H1 (cell line): ENCODE data around the gene FRMD3. TPM values are rescaled to one million over a fixed set of nuclear protein-coding genes. Genes with fewer than 3 reads are reported as not detected.

ENCODE experiments used
- CTCF ChIA-PET: fragments of 300-600 bp; sonication (Branson Sonifier 250); formaldehyde crosslinking; loops from one replicate; lab custom pipeline; 2021; ENCODE audit not compliant: partially characterized antibody; lab: Charles Lee
- POLR2A ChIA-PET: fragments of 300-600 bp; sonication (Branson Sonifier 250); formaldehyde crosslinking; loops from one replicate; lab custom pipeline; 2021; ENCODE audit warnings: inconsistent platforms; ENCODE audit not compliant: partially characterized antibody; lab: Charles Lee
- DNase-seq, 2 experiments: peaks; one replicate each; pipeline versions ENCODE4 v3.0.0 to v3.0.0-alpha.2; 2010 to 2022; ENCODE audit warnings: low spot score in 2 of 2, low read depth in 1 of 2, mixed read lengths in 1 of 2
- FAIRE-seq: peaks from 2 replicates; lab custom pipeline; 2011; peaks lifted over from hg19 to GRCh38; lab: Jason Lieb, UNC
- H2AFZ ChIP-seq: 2 replicates; pipeline ENCODE4 v1.8.1; 2012; ENCODE audit warnings: low read length, inconsistent platforms
- H2AK5ac ChIP-seq: 2 replicates; pipeline ENCODE4 v1.6.1; 2013; ENCODE audit warnings: low read depth, low read length
- H2BK120ac ChIP-seq: replicated peaks from 2 replicates; pipeline ENCODE3; 2013; ENCODE audit warnings: low read depth, low read length, inconsistent platforms
- H2BK12ac ChIP-seq: 2 replicates; pipeline ENCODE4 v1.6.1; 2013; ENCODE audit warnings: low read depth, low read length
- H2BK15ac ChIP-seq: 2 replicates; pipeline ENCODE4 v1.6.1; 2013; ENCODE audit warnings: low read length
- H2BK20ac ChIP-seq: 2 replicates; pipeline ENCODE4 v1.6.1; 2013; ENCODE audit warnings: low read length
- H2BK5ac ChIP-seq: 2 replicates; pipeline ENCODE4 v1.6.1; 2013; ENCODE audit warnings: low read depth, low read length
- H3K14ac ChIP-seq: 2 replicates; pipeline ENCODE4 v1.6.1; 2013; ENCODE audit warnings: inconsistent platforms; ENCODE audit not compliant: insufficient read length
- H3K18ac ChIP-seq: 2 replicates; pipeline ENCODE4 v1.6.1; 2013; ENCODE audit warnings: low read length; ENCODE audit errors: extremely low read depth
- H3K23ac ChIP-seq: 2 replicates; pipeline ENCODE4 v1.6.1; 2013; ENCODE audit warnings: inconsistent platforms; ENCODE audit not compliant: insufficient read length
- H3K23me2 ChIP-seq: 2 replicates; pipeline ENCODE4 v1.6.1; 2013; ENCODE audit warnings: low read depth, low read length
- H3K27ac ChIP-seq: 2 replicates; pipeline ENCODE4 v1.6.1; 2011; ENCODE audit warnings: low read depth, low read length, inconsistent platforms
- H3K27me3 ChIP-seq, 4 experiments: replicated peaks in 1 of 4; 1 replicate in 1 of 4; 2 replicates in 3 of 4; pipeline versions ENCODE4 v1.6.1 to v1.8.1; 2011 to 2013; ENCODE audit warnings: low read length in 3 of 4, mild to moderate bottlenecking in 3 of 4, inconsistent platforms in 2 of 4, mixed read lengths in 2 of 4, moderate library complexity in 1 of 4; ENCODE audit not compliant: control insufficient read depth in 3 of 4, insufficient read depth in 3 of 4; ENCODE audit errors: extremely low read depth in 1 of 4
- H3K36me3 ChIP-seq, 4 experiments: 2 replicates each; pipeline versions ENCODE4 v1.6.1 to v1.8.1; 2011 to 2013; ENCODE audit warnings: mild to moderate bottlenecking in 4 of 4, low read length in 3 of 4, moderate library complexity in 2 of 4, control low read depth in 1 of 4, inconsistent platforms in 1 of 4; ENCODE audit not compliant: insufficient read depth in 4 of 4, control insufficient read depth in 2 of 4
- H3K4ac ChIP-seq: replicated peaks from 2 replicates; pipeline ENCODE3; 2013; ENCODE audit warnings: low read length, low read depth, mixed read lengths, inconsistent platforms; ENCODE audit not compliant: insufficient read length
- H3K4me1 ChIP-seq, 4 experiments: replicated peaks in 1 of 4; 1 replicate in 1 of 4; 2 replicates in 3 of 4; pipeline versions ENCODE4 v1.6.1 to v1.8.1; 2011 to 2013; ENCODE audit warnings: low read length in 3 of 4, inconsistent platforms in 2 of 4, mixed read lengths in 1 of 4; ENCODE audit not compliant: insufficient read depth in 4 of 4, control insufficient read depth in 3 of 4
- H3K4me2 ChIP-seq, 2 experiments: 2 replicates each; pipeline versions ENCODE4 v1.6.1 to v1.8.1; 2011 to 2013; ENCODE audit warnings: low read depth in 2 of 2, low read length in 2 of 2, control low read depth in 1 of 2, inconsistent platforms in 1 of 2, mild to moderate bottlenecking in 1 of 2; ENCODE audit not compliant: insufficient read depth in 1 of 2
- H3K4me3 ChIP-seq, 4 experiments: fragments of 200-600, 300-600 bp in 1 of 4; sonication (generic), shearing (Covaris generic), sonication (Bioruptor Twin) in 1 of 4; 2 replicates each; pipeline versions ENCODE4 v1.5.1 to v1.8.1; 2011 to 2016; ENCODE audit warnings: low read length in 4 of 4, low read depth in 3 of 4, control low read depth in 2 of 4, inconsistent platforms in 2 of 4, mild to moderate bottlenecking in 2 of 4, mixed read lengths in 1 of 4, moderate library complexity in 1 of 4; ENCODE audit not compliant: insufficient read depth in 2 of 4; ENCODE audit errors: extremely low read depth in 1 of 4
- H3K56ac ChIP-seq: replicated peaks from 2 replicates; pipeline ENCODE3; 2013; ENCODE audit warnings: low read depth, mild to moderate bottlenecking, mixed read lengths, low read length, inconsistent platforms; ENCODE audit not compliant: insufficient read length
- H3K79me1 ChIP-seq: 2 replicates; pipeline ENCODE4 v1.6.1; 2013; ENCODE audit warnings: low read depth, low read length, control low read depth
- H3K79me2 ChIP-seq, 2 experiments: 2 replicates each; pipeline versions ENCODE4 v1.6.1 to v1.8.1; 2012 to 2013; ENCODE audit warnings: low read length in 2 of 2, mild to moderate bottlenecking in 2 of 2, inconsistent platforms in 1 of 2; ENCODE audit not compliant: insufficient read depth in 2 of 2, control insufficient read depth in 1 of 2
- H3K9ac ChIP-seq, 4 experiments: replicated peaks in 1 of 4; 1 replicate in 1 of 4; 2 replicates in 3 of 4; pipeline versions ENCODE4 v1.6.1 to v1.8.1; 2011 to 2013; ENCODE audit warnings: low read depth in 3 of 4, low read length in 3 of 4, control low read depth in 2 of 4, mild to moderate bottlenecking in 2 of 4, moderate library complexity in 2 of 4, inconsistent platforms in 1 of 4; ENCODE audit errors: extremely low read depth in 1 of 4
- H3K9me3 ChIP-seq, 2 experiments: 2 replicates each; pipeline versions ENCODE4 v1.6.1 to v1.8.1; 2012 to 2013; ENCODE audit warnings: mild to moderate bottlenecking in 2 of 2, moderate library complexity in 2 of 2, control low read depth in 1 of 2, inconsistent platforms in 1 of 2, low read depth in 1 of 2, low read length in 1 of 2, mixed read lengths in 1 of 2; ENCODE audit not compliant: insufficient read depth in 2 of 2
- H4K20me1 ChIP-seq, 2 experiments: replicated peaks in 1 of 2; 2 replicates each; pipeline versions ENCODE3 to v1.8.1; 2011 to 2013; ENCODE audit warnings: inconsistent platforms in 2 of 2, low read length in 2 of 2, mild to moderate bottlenecking in 1 of 2; ENCODE audit not compliant: insufficient read depth in 2 of 2, control insufficient read depth in 1 of 2
- H4K5ac ChIP-seq: 2 replicates; pipeline ENCODE4 v1.6.1; 2013; ENCODE audit warnings: low read length, low read depth, mixed read lengths, inconsistent platforms; ENCODE audit not compliant: insufficient read length
- H4K8ac ChIP-seq: 2 replicates; pipeline ENCODE4 v1.8.0; 2013; ENCODE audit warnings: mild to moderate bottlenecking, moderate library complexity, low read length, inconsistent platforms; ENCODE audit not compliant: insufficient read depth; ENCODE audit errors: extremely low read depth
- H4K91ac ChIP-seq: replicated peaks from 2 replicates; pipeline ENCODE3; 2013; ENCODE audit warnings: low read length, mixed read lengths, inconsistent platforms; ENCODE audit not compliant: insufficient read length
- ATF2 ChIP-seq: IDR thresholded peaks from 2 replicates; pipeline ENCODE4 v1.6.1; 2012; ENCODE audit warnings: low read length, inconsistent platforms
- KDM5A ChIP-seq: fragments of 200-600 bp; IDR thresholded peaks from 2 replicates; pipeline ENCODE4 v1.7.1; 2012; ENCODE audit warnings: mild to moderate bottlenecking, low read length, inconsistent platforms, mixed read lengths
- MAFK ChIP-seq: IDR thresholded peaks from 2 replicates; pipeline ENCODE4 v1.6.1; 2012; ENCODE audit warnings: low read depth, mild to moderate bottlenecking, improper control_type of control experiment, low read length
- RBBP5 ChIP-seq: IDR thresholded peaks from 2 replicates; pipeline ENCODE4 v1.7.1; 2012; ENCODE audit warnings: low read depth, mild to moderate bottlenecking, inconsistent platforms, low read length, moderate library complexity, borderline replicate concordance
- TBP ChIP-seq: IDR thresholded peaks from 2 replicates; pipeline ENCODE4 v1.6.1; 2011; ENCODE audit warnings: low read depth, low read length, improper control_type of control experiment
- WGBS, 2 experiments: shearing (Covaris generic) in 1 of 2; methylation state at CpG; one replicate each; pipeline versions ENCODE4 v1.1.6 to v1.1.7; 2013 to 2015; ENCODE audit warnings: low lambda C conversion rate in 2 of 2, mixed read lengths in 2 of 2, inconsistent platforms in 1 of 2, low coverage in 1 of 2, missing lambda C conversion rate in 1 of 2; ENCODE audit not compliant: insufficient replicate concordance in 2 of 2, insufficient coverage in 1 of 2, insufficient read length in 1 of 2; ENCODE audit errors: extremely low coverage in 1 of 2, missing lambda C conversion rate in 1 of 2; 5-methylcytosine and 5-hydroxymethylcytosine counted together
- polyA plus RNA-seq, 7 experiments: library from polyadenylated mRNA; depleted of rRNA in 3 of 7; stranded (reverse) in 5 of 7; unstranded in 2 of 7; fragments of >200 nt in 5 of 7; fragments of 200-250 nt in 2 of 7; gene quantifications; 1 replicate in 5 of 7; 2 replicates in 1 of 7; 4 replicates in 1 of 7; pipeline versions ENCODE4 v1.2.1 to v1.2.3, GENCODE V29; 2011 to 2013; ENCODE audit warnings: missing spikeins in 2 of 7, mixed read lengths in 2 of 7
- total RNA-seq: library from RNA; stranded (reverse); fragmentation: NEBNext Ultra II Directional; extraction: Animal tissue kit (Norgen Biotek cat#: 25700); gene quantifications from 2 replicates; pipeline ENCODE4 v1.2.1, GENCODE V29; 2021
- TF ChIP-seq, protein P1 (sequence below): IDR thresholded peaks from 2 replicates; pipeline ENCODE4 v1.6.1; 2012; ENCODE audit warnings: inconsistent platforms

Gene FRMD3
- total and polyA plus RNA-seq, 2 of the 8 experiments (the other 6 are each of a cell fraction or from before 2014, with no cell fraction given), result 0.15 to 1.4 TPM

DNA sequence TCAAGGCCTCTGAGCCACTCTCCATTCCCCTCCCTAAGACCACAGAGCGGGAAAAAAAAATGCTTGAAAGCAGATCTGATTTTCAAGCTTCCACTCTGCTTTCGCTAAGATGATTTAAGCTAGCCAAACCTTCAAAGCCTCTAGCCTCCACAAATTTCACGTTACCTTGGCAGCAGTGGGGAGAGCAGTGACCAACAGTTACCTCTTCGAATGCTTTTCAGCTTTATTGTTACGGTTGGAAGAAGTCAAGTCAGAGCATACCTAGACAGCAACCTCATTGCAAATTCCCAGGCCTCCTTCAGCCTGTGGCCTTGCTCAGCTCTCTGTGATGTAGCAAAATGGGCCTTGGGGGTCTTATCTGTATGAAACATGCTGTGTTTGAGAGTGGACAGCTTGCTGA is 89.6 kb downstream of the FRMD3 start:
- Histone ChIP-seq H4K5ac (no peak overlapping the region), H4K8ac (no peak overlapping the region), H4K20me1 (no peaks in the 10 kb centered on the region), H3K4me1 (no peaks in the 10 kb centered on the region), H3K23me2 (no peaks in the 10 kb centered on the region; the same call in 1 of the 2 replicates), H3K79me2 (no peaks in the 10 kb centered on the region), H2AFZ (no peak overlapping the region), H3K56ac (no peak overlapping the region), H3K4me2 (no peak overlapping the region), H3K4me3 (no peak overlapping the region), H3K27me3 (no peaks in the 10 kb centered on the region), H2BK20ac (no peak overlapping the region), H3K27ac (no peak overlapping the region), H2BK12ac (no peak overlapping the region), H3K79me1 (no peaks in the 10 kb centered on the region), H2BK5ac (no peak overlapping the region), H3K36me3 (no peaks in the 10 kb centered on the region), H3K23ac (no peak overlapping the region), H3K4ac (no peak overlapping the region), H4K91ac (no peak overlapping the region), H2BK15ac (no peak overlapping the region), H3K18ac (no peak overlapping the region), H3K9ac (no peak overlapping the region), H3K9me3 (no peaks in the 10 kb centered on the region), H2BK120ac (no peak overlapping the region), H3K14ac (no peak overlapping the region), H2AK5ac (no peak overlapping the region)
- DNase-seq (no peak), FAIRE-seq (no peak)
- TF ChIP-seq MAFK, result no peak
- no peak for TF ChIP-seq RBBP5
- TF ChIP-seq ATF2, result no peak
- no peak for TF ChIP-seq TBP
- no peak for TF ChIP-seq KDM5A
- TF ChIP-seq, protein P1, sequence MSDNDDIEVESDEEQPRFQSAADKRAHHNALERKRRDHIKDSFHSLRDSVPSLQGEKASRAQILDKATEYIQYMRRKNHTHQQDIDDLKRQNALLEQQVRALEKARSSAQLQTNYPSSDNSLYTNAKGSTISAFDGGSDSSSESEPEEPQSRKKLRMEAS, result no peak
- POLR2A ChIA-PET, result interaction anchor here (0.6 kb wide), 1 partner anchor 12 kb away, joined by 3 read pairs; no protein-coding TSS in a partner anchor
- CTCF ChIA-PET, result interaction anchor here (1.0 to 2.4 kb wide), 8 partner anchors 16 to 143 kb away, joined by 3 to 10 read pairs (median 4); no protein-coding TSS in a partner anchor
- 97% methylated on average over 5 of the region's 5 CpGs; no CpG with 5 or more reads in 1 of the 2 experiments for WGBS, 2 experiments
